ENCODE measurements around the gene LEAP2. TPM values are rescaled to one million over a fixed set of nuclear protein-coding genes. Genes with fewer than 3 reads are reported as not detected.
A peak's percentile ranks its signal among the peaks of the same experiment; 100 is the strongest.
"Not testable (repeated sequence)": the region's sequence is repeated elsewhere in the genome, so short reads cannot be mapped to it uniquely, and the experiment has no call there.

Gene LEAP2
- polyA plus RNA-seq, 3 donors: 4.0 to 9.9 (median 8.0) TPM

- DNase-seq: no peak
Observed at GRCh38 chr5:132838516-132839282, 34.8 kb upstream of the LEAP2 start.

- DNase-seq: no peak
Observed at GRCh38 chr5:132839426-132840301, 33.8 kb upstream of the LEAP2 start.

- DNase-seq: no peak
Observed at GRCh38 chr5:132840313-132840712, 33.2 kb upstream of the LEAP2 start.

GRCh38 chr5:132840896-132841295 is 32.6 kb upstream of the LEAP2 start:
- no peak for DNase-seq

GRCh38 chr5:132841305-132841704 is 32.2 kb upstream of the LEAP2 start:
- DNase-seq: no peak

GRCh38 chr5:132848270-132848669 is 25.2 kb upstream of the LEAP2 start:
- DNase-seq: no peak

- DNase-seq: no peak
Observed at GRCh38 chr5:132849347-132849746, 24.1 kb upstream of the LEAP2 start.

- DNase-seq: no peak
Observed at GRCh38 chr5:132850066-132850465, 23.4 kb upstream of the LEAP2 start.

GRCh38 chr5:132853323-132853722 is 20.1 kb upstream of the LEAP2 start:
- no peak for DNase-seq

- no peak for DNase-seq
Observed at GRCh38 chr5:132853790-132854189, 19.7 kb upstream of the LEAP2 start.

GRCh38 chr5:132854301-132854700 is 19.2 kb upstream of the LEAP2 start:
- no peak for DNase-seq

GRCh38 chr5:132854992-132855391 is 18.5 kb upstream of the LEAP2 start:
- DNase-seq: not testable (repeated sequence)

GRCh38 chr5:132856011-132856410 is 17.5 kb upstream of the LEAP2 start:
- DNase-seq: no peak

GRCh38 chr5:132859889-132860437 is 13.5 kb upstream of the LEAP2 start:
- DNase-seq: no peak

- DNase-seq: no peak
Observed at GRCh38 chr5:132860742-132861141, 12.7 kb upstream of the LEAP2 start.

- DNase-seq: no peak
Observed at GRCh38 chr5:132865668-132866341, 7.7 kb upstream of the LEAP2 start.

GRCh38 chr5:132866342-132867045 is 7.0 kb upstream of the LEAP2 start, which contains the start of the genes GDF9 and UQCRQ:
Gene GDF9 (minus strand): TSS chr5:132866469. CDS start chr5:132864533, 1,936 bp downstream.
Gene UQCRQ (plus strand): TSS chr5:132866642. CDS start chr5:132866882, 240 bp downstream.
- DNase-seq: peak; percentile 100

GRCh38 chr5:132867046-132867451 is 6.4 kb upstream of the LEAP2 start:
- DNase-seq: no peak

GRCh38 chr5:132868754-132869153 is 4.7 kb upstream of the LEAP2 start:
- no peak for DNase-seq

- DNase-seq: no peak
Observed at GRCh38 chr5:132870801-132871200, 2.7 kb upstream of the LEAP2 start.
